Tibial nerve (tissue), 3 donors: ENCODE results near the gene TMEM129.

ENCODE experiments used
- CTCF ChIP-seq, 5 experiments: fragments of 200-600 bp in 3 of 5; fragments of 450-650 bp in 2 of 5; sonication (generic) in 3 of 5; IDR thresholded peaks; one replicate each; pipeline ENCODE4 v1.5.1; 2016 to 2019; ENCODE audit warnings: antibody characterized with exemption in 5 of 5, mild to moderate bottlenecking in 3 of 5, moderate library complexity in 2 of 5
- POLR2A ChIP-seq, 2 donors: fragments of 450-650 bp; IDR thresholded peaks; one replicate each; pipeline ENCODE4 v1.6.1; 2017; ENCODE audit warnings: antibody characterized with exemption in 2 of 2, mild to moderate bottlenecking in 2 of 2, moderate library complexity in 2 of 2

- no peak for TF ChIP-seq CTCF (IDR thresholded peaks at IDR 0.05)
- TF ChIP-seq POLR2A (IDR thresholded peaks at IDR 0.05) = no peak
Measured at GRCh38 chr4:1669850-1670249, 51.3 kb downstream of the TMEM129 start.
